SK-N-SH treated with all-trans-retinoic acid at 6 μM for 48 hours (cell line): Measurements from ENCODE around the gene PON3.

Experiments used
- SNAI2 ChIP-seq: fragments of 250-450 bp; sonication (Bioruptor Pico); IDR thresholded peaks from 2 replicates; pipeline ENCODE4 v1.5.0; 2020; ENCODE audit warnings: mild to moderate bottlenecking, moderate library complexity
- TCF4 ChIP-seq: fragments of 250-450 bp; sonication (Bioruptor Pico); IDR thresholded peaks from 2 replicates; pipeline ENCODE4 v1.8.0; 2021; ENCODE audit warnings: mild to moderate bottlenecking, moderate library complexity, borderline replicate concordance
- TSHZ2 ChIP-seq: fragments of 250-450 bp; sonication (Bioruptor Pico); IDR thresholded peaks from 2 replicates; pipeline ENCODE4 v1.5.0; 2020; ENCODE audit warnings: mild to moderate bottlenecking, moderate library complexity
- ZC3H10 ChIP-seq: fragments of 250-450 bp; sonication (Bioruptor Pico); IDR thresholded peaks from 2 replicates; pipeline ENCODE4 v1.5.1; 2021; ENCODE audit warnings: mild to moderate bottlenecking, moderate library complexity
- ZFP3 ChIP-seq: fragments of 250-450 bp; sonication (Bioruptor Pico); IDR thresholded peaks from 2 replicates; pipeline ENCODE4 v1.5.0; 2020; ENCODE audit warnings: mild to moderate bottlenecking, moderate library complexity
- ZFP30 ChIP-seq: fragments of 450-650 bp; formaldehyde crosslinking; IDR thresholded peaks from 2 replicates; pipeline ENCODE4 v1.5.0; 2022; ENCODE audit warnings: mild to moderate bottlenecking, moderate library complexity
- ZNF565 ChIP-seq: fragments of 450-650 bp; formaldehyde crosslinking; conservative IDR thresholded peaks from 2 replicates; pipeline ENCODE4 v1.5.0; 2020; ENCODE audit warnings: low read depth, mild to moderate bottlenecking, moderate library complexity
- TF ChIP-seq, protein P1 (sequence below): fragments of 250-450 bp; sonication (Bioruptor Pico); IDR thresholded peaks from 2 replicates; pipeline ENCODE4 v1.5.1; 2020; ENCODE audit warnings: low read depth, mild to moderate bottlenecking, moderate library complexity
- TF ChIP-seq, protein P2 (sequence below): fragments of 250-450 bp; sonication (Bioruptor Pico); IDR thresholded peaks from 2 replicates; pipeline ENCODE4 v1.8.0; 2020; ENCODE audit warnings: mild to moderate bottlenecking, moderate library complexity, borderline replicate concordance

GRCh38 chr7:95309951-95310350 lies 86.2 kb downstream of the PON3 start:
- no peak for TF ChIP-seq TCF4 (CRISPR knock-in tag)
- no peak for TF ChIP-seq ZFP3 (CRISPR knock-in tag)
- TF ChIP-seq ZC3H10 (CRISPR knock-in tag) = no peak
- TF ChIP-seq SNAI2 (CRISPR knock-in tag) = no peak
- no peak for TF ChIP-seq ZFP30
- TF ChIP-seq, protein P1, sequence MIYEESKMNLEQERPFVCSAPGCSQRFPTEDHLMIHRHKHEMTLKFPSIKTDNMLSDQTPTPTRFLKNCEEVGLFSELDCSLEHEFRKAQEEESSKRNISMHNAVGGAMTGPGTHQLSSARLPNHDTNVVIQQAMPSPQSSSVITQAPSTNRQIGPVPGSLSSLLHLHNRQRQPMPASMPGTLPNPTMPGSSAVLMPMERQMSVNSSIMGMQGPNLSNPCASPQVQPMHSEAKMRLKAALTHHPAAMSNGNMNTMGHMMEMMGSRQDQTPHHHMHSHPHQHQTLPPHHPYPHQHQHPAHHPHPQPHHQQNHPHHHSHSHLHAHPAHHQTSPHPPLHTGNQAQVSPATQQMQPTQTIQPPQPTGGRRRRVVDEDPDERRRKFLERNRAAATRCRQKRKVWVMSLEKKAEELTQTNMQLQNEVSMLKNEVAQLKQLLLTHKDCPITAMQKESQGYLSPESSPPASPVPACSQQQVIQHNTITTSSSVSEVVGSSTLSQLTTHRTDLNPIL = no peak
- TF ChIP-seq, protein P2, sequence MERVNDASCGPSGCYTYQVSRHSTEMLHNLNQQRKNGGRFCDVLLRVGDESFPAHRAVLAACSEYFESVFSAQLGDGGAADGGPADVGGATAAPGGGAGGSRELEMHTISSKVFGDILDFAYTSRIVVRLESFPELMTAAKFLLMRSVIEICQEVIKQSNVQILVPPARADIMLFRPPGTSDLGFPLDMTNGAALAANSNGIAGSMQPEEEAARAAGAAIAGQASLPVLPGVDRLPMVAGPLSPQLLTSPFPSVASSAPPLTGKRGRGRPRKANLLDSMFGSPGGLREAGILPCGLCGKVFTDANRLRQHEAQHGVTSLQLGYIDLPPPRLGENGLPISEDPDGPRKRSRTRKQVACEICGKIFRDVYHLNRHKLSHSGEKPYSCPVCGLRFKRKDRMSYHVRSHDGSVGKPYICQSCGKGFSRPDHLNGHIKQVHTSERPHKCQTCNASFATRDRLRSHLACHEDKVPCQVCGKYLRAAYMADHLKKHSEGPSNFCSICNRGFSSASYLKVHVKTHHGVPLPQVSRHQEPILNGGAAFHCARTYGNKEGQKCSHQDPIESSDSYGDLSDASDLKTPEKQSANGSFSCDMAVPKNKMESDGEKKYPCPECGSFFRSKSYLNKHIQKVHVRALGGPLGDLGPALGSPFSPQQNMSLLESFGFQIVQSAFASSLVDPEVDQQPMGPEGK (CRISPR knock-in tag) = no peak
- TF ChIP-seq TSHZ2 (CRISPR knock-in tag) = no peak
- no peak for TF ChIP-seq ZNF565
